Measurements from ENCODE around the gene FAF1.
"Not testable (repeated sequence)": the region's sequence is repeated elsewhere in the genome, so short reads cannot be mapped to it uniquely, and the experiment has no call there.

FAF1 gene

DNA sequence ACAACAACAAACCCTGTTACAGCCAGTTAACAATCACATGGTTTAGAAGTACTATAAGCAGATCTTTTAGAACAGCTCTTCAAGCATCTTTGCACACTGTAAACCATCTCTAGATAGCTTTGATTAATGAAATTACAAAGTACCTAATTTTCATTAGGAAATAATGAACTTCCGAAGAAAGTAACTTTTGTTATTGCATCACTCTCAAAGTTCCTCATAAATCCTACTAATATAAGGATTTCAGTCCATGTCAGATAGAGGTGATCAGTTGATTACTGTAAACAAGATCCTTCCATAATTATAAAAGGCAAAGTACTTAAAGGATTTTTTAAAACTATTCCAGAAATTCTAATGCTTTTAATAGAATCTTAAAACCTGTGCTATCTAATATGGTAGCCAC, 58.2 kb downstream of the FAF1 start:
- H3K4me3 ChIP-seq (ENCODE audit: low read depth, low read length): no peak overlapping the region
- no peak for DNase-seq (ENCODE audit: low read depth)
- no peak for TF ChIP-seq MYC (IDR thresholded peaks at IDR 0.05; ENCODE audit: low read depth, low read length)
- TF ChIP-seq, protein P1, sequence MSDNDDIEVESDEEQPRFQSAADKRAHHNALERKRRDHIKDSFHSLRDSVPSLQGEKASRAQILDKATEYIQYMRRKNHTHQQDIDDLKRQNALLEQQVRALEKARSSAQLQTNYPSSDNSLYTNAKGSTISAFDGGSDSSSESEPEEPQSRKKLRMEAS (IDR thresholded peaks at IDR 0.05; ENCODE audit: low read depth, low read length): no peak
- TF ChIP-seq, protein P2, sequence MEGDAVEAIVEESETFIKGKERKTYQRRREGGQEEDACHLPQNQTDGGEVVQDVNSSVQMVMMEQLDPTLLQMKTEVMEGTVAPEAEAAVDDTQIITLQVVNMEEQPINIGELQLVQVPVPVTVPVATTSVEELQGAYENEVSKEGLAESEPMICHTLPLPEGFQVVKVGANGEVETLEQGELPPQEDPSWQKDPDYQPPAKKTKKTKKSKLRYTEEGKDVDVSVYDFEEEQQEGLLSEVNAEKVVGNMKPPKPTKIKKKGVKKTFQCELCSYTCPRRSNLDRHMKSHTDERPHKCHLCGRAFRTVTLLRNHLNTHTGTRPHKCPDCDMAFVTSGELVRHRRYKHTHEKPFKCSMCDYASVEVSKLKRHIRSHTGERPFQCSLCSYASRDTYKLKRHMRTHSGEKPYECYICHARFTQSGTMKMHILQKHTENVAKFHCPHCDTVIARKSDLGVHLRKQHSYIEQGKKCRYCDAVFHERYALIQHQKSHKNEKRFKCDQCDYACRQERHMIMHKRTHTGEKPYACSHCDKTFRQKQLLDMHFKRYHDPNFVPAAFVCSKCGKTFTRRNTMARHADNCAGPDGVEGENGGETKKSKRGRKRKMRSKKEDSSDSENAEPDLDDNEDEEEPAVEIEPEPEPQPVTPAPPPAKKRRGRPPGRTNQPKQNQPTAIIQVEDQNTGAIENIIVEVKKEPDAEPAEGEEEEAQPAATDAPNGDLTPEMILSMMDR (IDR thresholded peaks at IDR 0.05; ENCODE audit: low read depth, low read length): no peak
- no peak for TF ChIP-seq POLR2A (IDR thresholded peaks at IDR 0.05; ENCODE audit: extremely low read depth, insufficient read length)

DNA sequence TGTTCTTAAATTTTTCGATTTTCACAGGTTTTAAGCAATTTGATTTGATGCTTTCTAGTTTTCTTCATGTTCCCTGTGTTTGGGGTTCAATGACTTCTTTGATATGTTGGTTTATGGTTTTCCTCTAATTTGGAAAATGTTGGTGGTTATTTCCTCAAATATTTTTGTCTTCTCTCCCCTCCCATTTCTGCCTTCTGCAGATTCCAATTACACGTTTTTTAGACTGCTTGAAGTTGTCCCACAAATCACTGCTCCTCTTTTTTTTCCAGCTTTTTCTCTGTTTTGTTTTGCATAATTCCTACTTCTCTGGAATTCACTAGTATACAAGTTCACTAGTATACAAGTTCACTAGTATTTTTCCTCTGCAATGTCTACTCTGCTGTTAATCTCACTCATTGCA, 61.3 kb downstream of the FAF1 start:
- DNase-seq (ENCODE audit: low read depth): no peak
- TF ChIP-seq, protein P2 (IDR thresholded peaks at IDR 0.05; ENCODE audit: low read depth, low read length): no peak
- TF ChIP-seq, protein P1 (IDR thresholded peaks at IDR 0.05; ENCODE audit: low read depth, low read length): no peak
- no peak for TF ChIP-seq MYC (IDR thresholded peaks at IDR 0.05; ENCODE audit: low read depth, low read length)
- TF ChIP-seq POLR2A (IDR thresholded peaks at IDR 0.05; ENCODE audit: extremely low read depth, insufficient read length): no peak
- no peak overlapping the region for H3K4me3 ChIP-seq (ENCODE audit: low read depth, low read length)

DNA sequence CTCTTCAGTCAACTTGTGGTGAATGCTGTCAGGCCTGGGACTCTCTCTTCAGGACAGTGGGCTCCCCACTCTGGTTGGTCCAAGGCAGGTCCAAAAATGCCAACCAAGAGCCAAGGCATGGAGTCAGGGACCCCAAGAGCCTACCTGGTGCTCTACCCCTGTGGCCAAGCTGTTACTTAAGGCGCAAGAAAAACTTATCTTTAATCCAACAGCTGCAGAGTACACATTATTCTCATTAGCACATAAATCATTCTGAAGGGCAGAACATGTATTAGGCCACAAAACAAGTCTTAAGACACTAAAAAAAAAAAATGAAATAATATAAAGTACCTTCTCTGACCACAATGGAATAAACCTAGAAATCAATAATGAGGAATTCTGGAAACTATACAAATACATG, 65.7 kb downstream of the FAF1 start:
- TF ChIP-seq, protein P2 (IDR thresholded peaks at IDR 0.05; ENCODE audit: low read depth, low read length): no peak
- TF ChIP-seq, protein P1 (IDR thresholded peaks at IDR 0.05; ENCODE audit: low read depth, low read length): no peak
- TF ChIP-seq POLR2A (IDR thresholded peaks at IDR 0.05; ENCODE audit: extremely low read depth, insufficient read length) (no peak), MYC (IDR thresholded peaks at IDR 0.05; ENCODE audit: low read depth, low read length) (no peak)

DNA sequence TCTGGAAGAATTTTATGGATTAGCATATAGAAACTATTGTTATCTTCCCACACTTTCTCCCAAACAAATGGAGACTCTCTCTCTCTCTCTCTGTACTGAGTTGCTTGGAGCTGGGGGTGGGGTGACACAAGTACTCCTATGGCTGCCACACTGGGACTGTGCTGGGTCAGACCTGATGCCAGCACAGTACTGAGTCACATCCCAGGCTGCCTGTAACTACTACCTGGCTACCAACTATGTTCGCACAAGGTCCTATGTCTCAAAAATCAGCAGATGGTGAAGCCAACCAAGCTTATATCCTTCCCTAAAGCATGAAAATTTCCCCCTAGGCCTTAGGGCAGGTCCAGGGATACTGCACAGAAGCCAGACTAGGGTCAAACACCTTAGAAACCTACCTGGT, 66.6 kb downstream of the FAF1 start:
- DNase-seq (ENCODE audit: low read depth): no peak
- TF ChIP-seq POLR2A (IDR thresholded peaks at IDR 0.05; ENCODE audit: extremely low read depth, insufficient read length) (no peak), MYC (IDR thresholded peaks at IDR 0.05; ENCODE audit: low read depth, low read length) (no peak)
- TF ChIP-seq, protein P2 (IDR thresholded peaks at IDR 0.05; ENCODE audit: low read depth, low read length): no peak
- TF ChIP-seq, protein P1 (IDR thresholded peaks at IDR 0.05; ENCODE audit: low read depth, low read length): no peak
- H3K4me3 ChIP-seq (ENCODE audit: low read depth, low read length): no peak overlapping the region

More for the DNA sequence above, 65.7 kb downstream of the FAF1 start:
- DNase-seq (ENCODE audit: low read depth): no peak
- H3K4me3 ChIP-seq (ENCODE audit: low read depth, low read length): no peak overlapping the region

DNA sequence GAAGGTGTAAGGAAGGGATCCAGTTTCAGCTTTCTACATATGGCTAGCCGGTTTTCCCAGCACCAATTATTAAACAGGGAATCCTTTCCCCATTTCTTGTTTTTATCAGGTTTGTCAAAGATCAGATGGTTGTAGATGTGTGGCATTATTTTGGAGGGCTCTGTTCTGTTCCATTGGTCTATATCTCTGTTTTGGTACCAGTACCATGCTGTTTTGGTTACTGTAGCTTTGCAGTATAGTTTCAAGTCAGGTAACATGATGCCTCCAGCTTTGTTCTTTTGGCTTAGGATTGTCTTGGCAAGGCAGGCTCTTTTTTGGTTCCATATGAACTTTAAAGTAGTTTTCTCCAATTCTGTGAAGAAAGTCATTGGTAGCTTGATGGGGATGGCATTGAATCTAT, 72.5 kb downstream of the FAF1 start:
- not testable (repeated sequence) for H3K4me3 ChIP-seq (ENCODE audit: low read depth, low read length); DNase-seq (ENCODE audit: low read depth)

DNA sequence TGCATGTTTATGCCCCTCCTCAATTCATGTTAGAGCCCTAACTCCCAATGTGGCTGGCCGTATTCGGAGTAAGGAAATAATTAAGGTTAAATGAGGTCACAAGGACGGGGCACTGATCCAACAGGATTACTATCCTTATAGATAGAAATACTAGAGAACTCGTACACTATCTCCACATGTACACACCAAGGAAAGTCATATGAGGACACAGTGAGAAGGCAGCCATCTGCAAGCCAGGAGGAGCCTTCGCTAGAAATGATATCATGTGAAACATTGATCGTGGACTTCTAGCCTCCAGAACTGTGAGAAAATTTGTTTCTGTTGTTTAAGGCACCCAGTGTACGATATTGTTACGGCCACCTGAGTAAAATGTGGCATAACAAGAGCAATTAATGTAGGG, 79.7 kb downstream of the FAF1 start:
- TF ChIP-seq, protein P1 (IDR thresholded peaks at IDR 0.05; ENCODE audit: low read depth, low read length): no peak
- TF ChIP-seq, protein P2 (IDR thresholded peaks at IDR 0.05; ENCODE audit: low read depth, low read length): no peak
- TF ChIP-seq MYC (IDR thresholded peaks at IDR 0.05; ENCODE audit: low read depth, low read length): no peak
- TF ChIP-seq POLR2A (IDR thresholded peaks at IDR 0.05; ENCODE audit: extremely low read depth, insufficient read length): no peak
- H3K4me3 ChIP-seq (ENCODE audit: low read depth, low read length): no peak overlapping the region
- DNase-seq (ENCODE audit: low read depth): no peak
